A549 (cell line): ENCODE measurements around the gene USP4. TPM values are rescaled to one million over a fixed set of nuclear protein-coding genes. Genes with fewer than 3 reads are reported as not detected.

Source experiments
- ATAC-seq, 2 experiments: fragments of 200-7000 bp in 1 of 2; fragments of >200 bp in 1 of 2; cut with Nextera tagmentation in 1 of 2; cut with Tn5 transposase in 1 of 2; 3 replicates each; pipeline versions ENCODE4 v1.8.0 to v1.9.1; 2018 to 2020; ENCODE audit warnings: mild to moderate bottlenecking in 1 of 2, moderate library complexity in 1 of 2
- CTCF ChIA-PET: fragments of 300-600 bp; sonication (Branson Sonifier 250); formaldehyde crosslinking; extraction: SDS; loops from one replicate; lab custom pipeline; 2021; ENCODE audit warnings: antibody characterized with exemption, inconsistent platforms; lab: Yijun Ruan, JAX
- POLR2A ChIA-PET: fragments of 350-600 bp; formaldehyde crosslinking; extraction: SDS; loops from one replicate; lab custom pipeline; 2021; ENCODE audit warnings: antibody characterized with exemption, inconsistent platforms; lab: Yijun Ruan, JAX
- DNase-seq, 2 experiments: peaks; one replicate each; pipeline versions ENCODE4 v3.0.0 to v3.0.0-alpha.2; 2011 to 2016; ENCODE audit warnings: low read depth in 1 of 2, low spot score in 1 of 2
- FAIRE-seq: peaks from 2 replicates; lab custom pipeline; 2011; peaks lifted over from hg19 to GRCh38; lab: Jason Lieb, UNC
- H3K27ac ChIP-seq, 2 experiments: fragments of >200 bp; sonication (Bioruptor Twin); formaldehyde crosslinking; 3 replicates each; pipeline ENCODE4 v1.5.1; 2016 to 2017
- H3K4me1 ChIP-seq: fragments of >200 bp; sonication (Bioruptor Twin); formaldehyde crosslinking; 3 replicates; pipeline ENCODE4 v1.6.1; 2016
- H3K4me2 ChIP-seq: fragments of >200 bp; sonication (Bioruptor Twin); formaldehyde crosslinking; 3 replicates; pipeline ENCODE4 v1.6.1; 2016
- H3K4me3 ChIP-seq: fragments of >200 bp; sonication (Bioruptor Twin); formaldehyde crosslinking; 3 replicates; pipeline ENCODE4 v1.5.1; 2016
- H3K9me3 ChIP-seq: fragments of >200 bp; sonication (Bioruptor Twin); formaldehyde crosslinking; 3 replicates; pipeline ENCODE4 v1.6.1; 2016
- BHLHE40 ChIP-seq: IDR thresholded peaks from 2 replicates; pipeline ENCODE4 v1.6.1; 2012; ENCODE audit warnings: low read depth, low read length, inconsistent platforms
- CBX8 ChIP-seq: fragments of 200-600 bp; sonication (generic); IDR thresholded peaks from 2 replicates; pipeline ENCODE4 v1.6.1; 2016
- CEBPB ChIP-seq, 2 experiments: fragments of >200 bp in 1 of 2; sonication (Bioruptor Twin) in 1 of 2; formaldehyde crosslinking in 1 of 2; IDR thresholded peaks; 2 replicates each; pipeline ENCODE4 v1.6.1; 2012 to 2016
- CHD4 ChIP-seq: fragments of 200-600 bp; sonication (generic); IDR thresholded peaks from 2 replicates; pipeline ENCODE4 v1.6.1; 2016; ENCODE audit warnings: antibody characterized with exemption, mild to moderate bottlenecking, borderline replicate concordance
- CTCF ChIP-seq: fragments of >200 bp; sonication (Bioruptor Twin); formaldehyde crosslinking; IDR thresholded peaks from 3 replicates; pipeline ENCODE4 v1.5.1; 2016
- EHF ChIP-seq: fragments of 250-450 bp; sonication (Bioruptor Pico); IDR thresholded peaks from 2 replicates; pipeline ENCODE4 v1.5.0; 2020; ENCODE audit warnings: mild to moderate bottlenecking
- FOSB ChIP-seq: fragments of 250-450 bp; sonication (Bioruptor Pico); IDR thresholded peaks from 2 replicates; pipeline ENCODE4 v1.5.0; 2020; ENCODE audit warnings: mild to moderate bottlenecking, moderate library complexity
- HEYL ChIP-seq: fragments of 250-450 bp; sonication (Bioruptor Pico); IDR thresholded peaks from 2 replicates; pipeline ENCODE4 v1.8.0; 2021; ENCODE audit warnings: mild to moderate bottlenecking, moderate library complexity
- MAFK ChIP-seq: fragments of 450-650 bp; IDR thresholded peaks from 2 replicates; pipeline ENCODE4 v1.6.1; 2014; ENCODE audit not compliant: partially characterized antibody
- MYC ChIP-seq: IDR thresholded peaks from 2 replicates; pipeline ENCODE4 v1.6.1; 2012; ENCODE audit warnings: mild to moderate bottlenecking, inconsistent platforms, low read length, improper control_type of control experiment, borderline replicate concordance
- PBX3 ChIP-seq: IDR thresholded peaks from 2 replicates; pipeline ENCODE4 v1.6.1; 2012
- RAD21 ChIP-seq, 2 experiments: fragments of >200 bp in 1 of 2; sonication (Bioruptor Twin) in 1 of 2; formaldehyde crosslinking in 1 of 2; IDR thresholded peaks in 1 of 2; conservative IDR thresholded peaks in 1 of 2; 2 replicates in 1 of 2; 3 replicates in 1 of 2; pipeline ENCODE4 v1.6.1; 2012 to 2018; ENCODE audit warnings: inconsistent platforms in 1 of 2
- REST ChIP-seq: fragments of 200-600 bp; sonication (generic); IDR thresholded peaks from 2 replicates; pipeline ENCODE4 v1.6.1; 2016; ENCODE audit warnings: antibody characterized with exemption, mild to moderate bottlenecking, moderate library complexity
- ZC3H11A ChIP-seq: fragments of 450-650 bp; IDR thresholded peaks from 2 replicates; pipeline ENCODE4 v1.6.1; 2014; ENCODE audit warnings: antibody characterized with exemption, mild to moderate bottlenecking
- WGBS: methylation state at CpG from one replicate; pipeline ENCODE4 v1.1.6; 2017; ENCODE audit errors: missing lambda C conversion rate; 5-methylcytosine and 5-hydroxymethylcytosine counted together
- polyA plus RNA-seq, 4 experiments: library from polyadenylated mRNA; depleted of rRNA in 3 of 4; stranded (reverse); fragments of >200 nt; fragmentation: RNase III in 1 of 4; extraction: RNeasy Plus Mini Kit Qiagen cat#74134 plus additional on column Dnase treatment in 1 of 4; gene quantifications; 2 replicates in 3 of 4; 3 replicates in 1 of 4; pipeline ENCODE4 v1.2.3, GENCODE V29; 2011 to 2017

Gene USP4
- polyA plus RNA-seq, 2 of the 4 experiments (the other 2 are of a cell fraction): 12.9 to 23.7 TPM

GRCh38 chr3:49387721-49388120 lies 47.9 kb upstream of the USP4 start:
- peak in 1 of 2 experiments; percentile 30 for DNase-seq

GRCh38 chr3:49386056-49386756 lies 46.4 kb upstream of the USP4 start:
- no peak overlapping the region for H3K27ac ChIP-seq
- no peak for DNase-seq
- no peaks in the 10 kb centered on the region for H3K9me3 ChIP-seq
- 86% methylated on average over 11 of the region's 11 CpGs for WGBS
- no peak overlapping the region for H3K4me3 ChIP-seq
- ChIA-PET POLR2A (no interaction called here), CTCF (interaction anchor here (0.8 kb wide), 1 partner anchor 8 kb away, joined by 3 read pairs; no protein-coding TSS in a partner anchor)
- H3K4me1 ChIP-seq: peaks cover 10% of the 10 kb centered on the region
- H3K4me2 ChIP-seq: no peak overlapping the region
- TF ChIP-seq CEBPB (IDR thresholded peaks at IDR 0.05): no peak
- no peak for TF ChIP-seq BHLHE40
- no peak for TF ChIP-seq RAD21 (conservative IDR thresholded peaks at IDR 0.05 in 1 of 2, IDR thresholded peaks at IDR 0.05 in 1 of 2)
- TF ChIP-seq ZC3H11A: no peak
- TF ChIP-seq PBX3: no peak
- no peak for TF ChIP-seq MYC
- no peak for TF ChIP-seq CBX8
- no peak for ATAC-seq
- no peak for FAIRE-seq

More at GRCh38 chr3:49387721-49388120, 47.9 kb upstream of the USP4 start:
- CTCF ChIA-PET: no interaction called here
- Histone ChIP-seq H3K4me2 (no peak overlapping the region), H3K4me3 (no peak overlapping the region), H3K4me1 (peaks cover 10% of the 10 kb centered on the region), H3K9me3 (no peaks in the 10 kb centered on the region), H3K27ac (no peak overlapping the region)
- peak in 1 of 2 experiments; percentile 46; a peak in 3 of 6 replicates for ATAC-seq
- WGBS: 91% methylated on average over 2 of the region's 2 CpGs
- no peak for FAIRE-seq
- POLR2A ChIA-PET: no interaction called here
- TF ChIP-seq MYC (no peak), CHD4 (no peak), CEBPB (IDR thresholded peaks at IDR 0.05) (no peak)
- TF ChIP-seq, all 56 proteins: peak for 0

GRCh38 chr3:49385617-49386016 lies 45.8 kb upstream of the USP4 start:
- DNase-seq: no peak
- TF ChIP-seq MAFK (peak; percentile 25), CTCF (no peak), REST (no peak), FOSB (CRISPR knock-in tag) (no peak), EHF (CRISPR knock-in tag) (no peak), HEYL (CRISPR knock-in tag) (no peak)
- TF ChIP-seq, all 56 proteins: peak for 1
- Histone ChIP-seq H3K4me3 (no peak overlapping the region), H3K4me1 (peaks cover 10% of the 10 kb centered on the region), H3K9me3 (no peaks in the 10 kb centered on the region), H3K27ac (no peak overlapping the region), H3K4me2 (no peak overlapping the region)
- WGBS: 97% methylated on average over 1 of the region's 1 CpG
- ATAC-seq (no peak), FAIRE-seq (no peak)
- ChIA-PET POLR2A (interaction anchor here (0.7 kb wide), 1 partner anchor 23 kb away, joined by 6 read pairs; no protein-coding TSS in a partner anchor), CTCF (interaction anchor here (0.8 kb wide), 1 partner anchor 9 kb away, joined by 3 read pairs; no protein-coding TSS in a partner anchor)
